Loucy (cell line): ENCODE data around the gene DUSP11.
A peak's percentile ranks its signal among the peaks of the same experiment; 100 is the strongest.

ENCODE experiments used
- H2AFZ ChIP-seq: fragments of 200-600 bp; sonication (generic); 2 replicates; pipeline ENCODE4 v1.6.0; 2016; ENCODE audit warnings: antibody characterized with exemption, mild to moderate bottlenecking, low read length, moderate library complexity
- H3F3A ChIP-seq: fragments of 200-600 bp; 2 replicates; pipeline ENCODE4 v1.6.0; 2016; ENCODE audit warnings: antibody characterized with exemption, low read depth, mild to moderate bottlenecking
- H3K27me3 ChIP-seq: fragments of 200-600 bp; sonication (generic); 2 replicates; pipeline ENCODE4 v1.6.1; 2014; ENCODE audit warnings: low read length, mild to moderate bottlenecking; ENCODE audit not compliant: insufficient read depth, poor library complexity, severe bottlenecking
- H3K36me3 ChIP-seq: fragments of 200-600 bp; sonication (generic); 2 replicates; pipeline ENCODE4 v1.6.1; 2016; ENCODE audit warnings: low read length; ENCODE audit not compliant: insufficient read depth
- H3K4me1 ChIP-seq: fragments of 200-600 bp; sonication (generic); 2 replicates; pipeline ENCODE4 v1.5.1; 2014; ENCODE audit warnings: low read length, mild to moderate bottlenecking; ENCODE audit not compliant: insufficient read depth, poor library complexity, severe bottlenecking
- H3K4me2 ChIP-seq: fragments of 200-600 bp; sonication (generic); 2 replicates; pipeline ENCODE4 v1.6.0; 2014; ENCODE audit warnings: antibody characterized with exemption, low read length, low read depth, mild to moderate bottlenecking; ENCODE audit not compliant: poor library complexity, severe bottlenecking
- H3K4me3 ChIP-seq: fragments of 200-600 bp; sonication (generic); 2 replicates; pipeline ENCODE4 v1.5.1; 2014; ENCODE audit warnings: low read length, mild to moderate bottlenecking, mixed read lengths; ENCODE audit not compliant: poor library complexity, severe bottlenecking
- H3K79me2 ChIP-seq: fragments of 200-600 bp; sonication (generic); 2 replicates; pipeline ENCODE4 v1.6.1; 2014; ENCODE audit warnings: low read length; ENCODE audit not compliant: insufficient read depth
- H3K9ac ChIP-seq: fragments of 200-600 bp; sonication (generic); 2 replicates; pipeline ENCODE4 v1.6.0; 2014; ENCODE audit warnings: mild to moderate bottlenecking, low read depth, low read length, moderate library complexity; ENCODE audit not compliant: poor library complexity, severe bottlenecking
- H3K9me2 ChIP-seq: fragments of 200-600 bp; sonication (generic); replicated peaks from 2 replicates; pipeline ENCODE4 v1.6.1; 2016; ENCODE audit warnings: low read depth, low read length, mixed read lengths
- H3K9me3 ChIP-seq: fragments of 200-600 bp; sonication (generic); 2 replicates; pipeline ENCODE4 v1.6.1; 2014; ENCODE audit warnings: mild to moderate bottlenecking, antibody characterized with exemption, low read length, low read depth; ENCODE audit not compliant: insufficient read depth
- H4K20me1 ChIP-seq: fragments of 200-600 bp; sonication (generic); 2 replicates; pipeline ENCODE4 v1.6.0; 2014; ENCODE audit warnings: antibody characterized with exemption, low read length, mild to moderate bottlenecking; ENCODE audit not compliant: insufficient read depth, poor library complexity, severe bottlenecking
- EZH2phosphoT487 ChIP-seq: fragments of 200-600 bp; IDR thresholded peaks from 2 replicates; pipeline ENCODE4 v1.6.1; 2018; ENCODE audit warnings: antibody characterized with exemption, mild to moderate bottlenecking, moderate library complexity, borderline replicate concordance
- TF ChIP-seq, protein P1 (sequence below): fragments of 200-600 bp; sonication (generic); conservative IDR thresholded peaks from 2 replicates; pipeline ENCODE4 v1.5.1; 2014; ENCODE audit warnings: mild to moderate bottlenecking, antibody characterized with exemption, low read length

Gene DUSP11

DNA sequence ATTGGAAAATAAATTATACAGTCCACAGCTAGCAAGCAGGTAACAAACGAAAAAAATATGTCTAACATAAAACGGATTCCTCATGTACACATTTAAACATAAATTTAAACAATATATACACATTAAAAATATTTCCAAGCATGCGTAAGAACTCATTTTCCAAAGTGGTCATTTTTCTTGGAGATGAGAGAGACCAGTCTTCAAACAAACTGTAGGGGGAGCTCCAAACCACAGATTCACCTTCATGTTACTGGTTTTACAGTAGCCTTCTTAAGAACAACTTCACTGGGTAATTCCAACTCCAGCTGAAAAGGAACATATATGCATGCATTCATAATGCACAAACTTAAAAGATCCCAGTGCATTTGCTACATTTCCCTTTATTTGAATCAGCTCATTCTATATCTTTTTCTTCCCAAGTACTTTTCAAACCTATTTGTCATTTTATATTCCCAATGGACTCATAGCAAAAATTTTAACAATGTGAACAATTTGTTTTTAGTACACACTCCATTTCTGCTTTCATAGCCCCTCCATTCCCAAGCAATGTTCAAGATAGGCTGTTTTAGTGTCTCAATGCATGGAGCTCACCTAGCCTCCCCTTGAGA is 44.1 kb upstream of the DUSP11 start:
- no peaks in the 10 kb centered on the region for H4K20me1 ChIP-seq
- H3K4me3 ChIP-seq, result no peak overlapping the region
- no peak for TF ChIP-seq EZH2phosphoT487
- TF ChIP-seq, protein P1, sequence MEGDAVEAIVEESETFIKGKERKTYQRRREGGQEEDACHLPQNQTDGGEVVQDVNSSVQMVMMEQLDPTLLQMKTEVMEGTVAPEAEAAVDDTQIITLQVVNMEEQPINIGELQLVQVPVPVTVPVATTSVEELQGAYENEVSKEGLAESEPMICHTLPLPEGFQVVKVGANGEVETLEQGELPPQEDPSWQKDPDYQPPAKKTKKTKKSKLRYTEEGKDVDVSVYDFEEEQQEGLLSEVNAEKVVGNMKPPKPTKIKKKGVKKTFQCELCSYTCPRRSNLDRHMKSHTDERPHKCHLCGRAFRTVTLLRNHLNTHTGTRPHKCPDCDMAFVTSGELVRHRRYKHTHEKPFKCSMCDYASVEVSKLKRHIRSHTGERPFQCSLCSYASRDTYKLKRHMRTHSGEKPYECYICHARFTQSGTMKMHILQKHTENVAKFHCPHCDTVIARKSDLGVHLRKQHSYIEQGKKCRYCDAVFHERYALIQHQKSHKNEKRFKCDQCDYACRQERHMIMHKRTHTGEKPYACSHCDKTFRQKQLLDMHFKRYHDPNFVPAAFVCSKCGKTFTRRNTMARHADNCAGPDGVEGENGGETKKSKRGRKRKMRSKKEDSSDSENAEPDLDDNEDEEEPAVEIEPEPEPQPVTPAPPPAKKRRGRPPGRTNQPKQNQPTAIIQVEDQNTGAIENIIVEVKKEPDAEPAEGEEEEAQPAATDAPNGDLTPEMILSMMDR, result peak; percentile 86
- H3K4me1 ChIP-seq, result peaks cover 14% of the 10 kb centered on the region
- H3F3A ChIP-seq, result no peaks in the 10 kb centered on the region
- H3K9me2 ChIP-seq, result no peaks in the 10 kb centered on the region
- H3K27me3 ChIP-seq, result no peaks in the 10 kb centered on the region
- H3K4me2 ChIP-seq, result no peak overlapping the region
- H3K9ac ChIP-seq, result no peak overlapping the region
- no peaks in the 10 kb centered on the region for H3K9me3 ChIP-seq
- no peaks in the 10 kb centered on the region for H3K36me3 ChIP-seq
- H3K79me2 ChIP-seq, result peaks cover 14% of the 10 kb centered on the region; the same call in 1 of the 2 replicates
- H2AFZ ChIP-seq, result no peak overlapping the region; the same call in 1 of the 2 replicates

GRCh38 chr2:73823416-73823815 is 43.5 kb upstream of the DUSP11 start:
- peaks cover 13% of the 10 kb centered on the region for H3K4me1 ChIP-seq
- H3K4me2 ChIP-seq, result no peak overlapping the region
- H3K9me3 ChIP-seq, result no peaks in the 10 kb centered on the region
- no peaks in the 10 kb centered on the region for H3K27me3 ChIP-seq
- H3K9me2 ChIP-seq, result no peaks in the 10 kb centered on the region
- H3F3A ChIP-seq, result no peaks in the 10 kb centered on the region
- H3K9ac ChIP-seq, result no peak overlapping the region
- H3K36me3 ChIP-seq, result no peaks in the 10 kb centered on the region
- H3K79me2 ChIP-seq, result peaks cover 10% of the 10 kb centered on the region; the same call in 1 of the 2 replicates
- H3K4me3 ChIP-seq, result no peak overlapping the region
- no peak for TF ChIP-seq EZH2phosphoT487
- TF ChIP-seq, protein P1, result no peak
- no peak overlapping the region for H2AFZ ChIP-seq
- no peaks in the 10 kb centered on the region for H4K20me1 ChIP-seq

DNA sequence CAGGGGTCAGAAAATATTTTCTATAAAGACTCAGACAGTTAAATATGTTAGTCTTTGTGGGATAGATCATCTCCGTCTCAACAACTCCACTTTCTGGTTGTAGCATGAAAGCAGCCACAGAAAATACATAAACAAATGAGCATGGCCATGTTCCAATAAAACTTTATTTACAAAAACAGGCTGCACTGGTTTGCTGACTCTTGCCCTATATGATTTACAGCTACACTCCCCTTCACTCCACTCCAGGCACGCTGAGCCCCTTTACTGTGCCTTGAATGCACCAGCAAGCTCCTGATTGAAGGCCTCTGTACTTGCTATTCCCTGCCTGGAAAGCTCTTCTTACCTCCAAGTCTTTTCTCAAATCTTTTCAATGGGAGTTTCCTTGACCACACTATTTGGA is 43.1 kb upstream of the DUSP11 start:
- TF ChIP-seq, protein P1, result no peak
- TF ChIP-seq EZH2phosphoT487, result no peak
- H2AFZ ChIP-seq, result no peak overlapping the region
- no peaks in the 10 kb centered on the region for H3F3A ChIP-seq
- no peaks in the 10 kb centered on the region for H3K9me2 ChIP-seq
- no peaks in the 10 kb centered on the region for H3K9me3 ChIP-seq
- H3K79me2 ChIP-seq, result peaks cover 6% of the 10 kb centered on the region; the same call in 1 of the 2 replicates
- no peaks in the 10 kb centered on the region for H3K36me3 ChIP-seq
- H3K27me3 ChIP-seq, result no peaks in the 10 kb centered on the region
- no peak overlapping the region for H3K4me2 ChIP-seq
- H3K9ac ChIP-seq, result no peak overlapping the region
- peaks cover 9% of the 10 kb centered on the region for H3K4me1 ChIP-seq
- H3K4me3 ChIP-seq, result no peak overlapping the region
- no peaks in the 10 kb centered on the region for H4K20me1 ChIP-seq
